Measurements from ENCODE around the gene CLEC4A. TPM values are rescaled to one million over a fixed set of nuclear protein-coding genes. Genes with fewer than 3 reads are reported as not detected.

The CLEC4A gene
- total RNA-seq, result 1.6 TPM

DNA sequence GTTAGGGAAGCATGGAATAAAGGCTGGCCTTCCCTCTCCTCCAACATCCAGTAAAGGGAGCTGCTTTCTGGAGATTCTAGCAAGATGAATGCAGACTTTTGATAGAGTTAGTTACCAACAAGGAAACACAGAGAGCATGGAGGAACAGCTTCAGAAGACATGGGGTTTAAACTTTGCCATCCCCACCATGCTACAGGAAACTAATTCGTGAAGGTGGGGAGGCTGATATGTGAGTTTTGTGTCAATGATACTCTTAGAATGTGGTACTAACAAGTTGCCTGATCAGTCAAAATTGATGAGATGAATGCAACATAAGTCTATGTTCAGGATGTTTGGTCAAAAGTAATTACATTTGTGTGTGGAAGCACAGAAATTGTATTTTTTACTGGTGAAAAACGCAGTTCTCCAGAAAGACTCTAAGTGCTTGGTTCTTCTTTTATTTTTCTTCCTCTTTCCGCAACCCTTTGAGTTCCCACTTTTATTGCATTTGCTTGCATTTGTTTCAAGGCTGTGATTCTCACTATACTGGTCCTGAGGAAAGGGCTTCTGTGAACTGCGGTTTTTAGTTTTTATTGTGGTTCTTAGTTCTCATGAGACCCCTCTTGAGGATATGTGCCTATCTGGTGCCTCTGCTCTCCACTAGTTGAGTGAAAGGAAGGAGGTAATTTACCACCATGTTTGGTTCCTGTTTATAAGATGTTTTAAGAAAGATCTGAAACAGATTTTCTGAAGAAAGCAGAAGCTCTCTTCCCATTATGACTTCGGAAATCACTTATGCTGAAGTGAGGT lies at the start of gene CLEC4A:
CLEC4A (plus strand) TSS at position 494 of the 789 bp plus-strand sequence; CDS start at position 756, 262 bp downstream.

DNA sequence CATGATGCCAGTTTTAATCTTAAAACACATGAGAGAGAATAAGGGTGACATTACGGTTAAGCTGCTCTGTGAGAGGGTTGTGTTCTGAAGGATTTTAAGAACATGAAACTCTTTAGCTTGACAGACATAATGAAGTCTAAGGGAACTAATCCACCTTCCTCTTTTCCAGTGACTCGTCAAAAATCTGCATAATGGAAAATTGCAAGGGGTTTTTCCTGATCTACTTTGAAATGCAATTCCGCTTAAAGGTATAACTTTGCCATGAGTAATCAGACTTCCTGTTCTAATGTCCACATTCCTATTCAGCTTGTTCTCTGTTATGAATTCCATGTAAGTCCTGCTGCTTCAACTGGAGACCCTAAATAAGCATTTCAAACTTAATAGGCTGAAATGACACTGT lies 33.4 kb downstream of the CLEC4A start, which contains the start of gene ZNF705A:
ZNF705A (plus strand) TSS at position 171 of the 400 bp plus-strand sequence. CDS start 15,611 bp downstream, outside the sequence.

Other genes starting within 250 kb of the CLEC4A start
- 150 TPM for gene SLC2A3, start 187.4 kb upstream of the CLEC4A start, total RNA-seq
- 14.5 TPM for gene FOXJ2, start 90.9 kb upstream of the CLEC4A start, total RNA-seq
- gene C3AR1, start 57.3 kb upstream of the CLEC4A start, total RNA-seq, result 5.8 TPM
- gene NECAP1, start 41.3 kb upstream of the CLEC4A start, total RNA-seq, result 49.3 TPM
- not detected for gene ZNF705A, start 33.4 kb downstream of the CLEC4A start, total RNA-seq
- 0.18 TPM for gene FAM90A1, start 104.0 kb downstream of the CLEC4A start, total RNA-seq